ENCODE results near the gene NAGLU. TPM values are rescaled to one million over a fixed set of nuclear protein-coding genes. Genes with fewer than 3 reads are reported as not detected.

Gene NAGLU
- total and polyA plus RNA-seq, 10 of the 15 experiments (the other 5 are each of a cell fraction or from before 2014, with no cell fraction given): 0.23 to 27.5 (median 8.9) TPM

GRCh38 chr17:42502926-42503325, 33.1 kb upstream of the NAGLU start:
- RAD21 ChIA-PET (ENCODE audit: unreplicated experiment): no interaction called here

More at GRCh38 chr17:42502926-42503325, 33.1 kb upstream of the NAGLU start:
- ChIA-PET SMC1A (ENCODE audit: uncharacterized antibody, unreplicated experiment) (interaction anchor here (1.5 kb wide), 1 partner anchor 43 kb away, joined by 3 read pairs; no protein-coding TSS in a partner anchor), CTCF (interaction anchor here (0.9 kb wide), 1 partner anchor 20 kb away, joined by 3 read pairs; no protein-coding TSS in a partner anchor), POLR2A (interaction anchor here (0.6 kb wide), 1 partner anchor 595 kb away, joined by 3 read pairs; no protein-coding TSS in a partner anchor)
- BruUV-seq (replicated peaks): no TSS peak
- Histone ChIP-seq H3K9ac (ENCODE audit: control insufficient read depth, insufficient read depth, low read length) (no peak overlapping the region), H3K79me2 (ENCODE audit: control insufficient read depth, insufficient read depth, low read length) (no peaks in the 10 kb centered on the region), H3K4me3 (no peak overlapping the region), H3K9me3 (replicated peaks; ENCODE audit: control insufficient read depth, insufficient read depth, low read length) (no peaks in the 10 kb centered on the region), H4K20me1 (ENCODE audit: control insufficient read depth, insufficient read depth) (no peaks in the 10 kb centered on the region), H3K27me3 (replicated peaks in 1 of 2; ENCODE audit: control insufficient read depth in 2 of 2, insufficient read depth in 2 of 2, low read length in 1 of 2) (no peaks in the 10 kb centered on the region), H3K27ac (ENCODE audit: control insufficient read depth, insufficient read depth) (no peak overlapping the region), H2AFZ (ENCODE audit: control insufficient read depth, low read depth, low read length) (no peak overlapping the region), H3K4me1 (ENCODE audit: control insufficient read depth, insufficient read depth, low read length) (no peaks in the 10 kb centered on the region), H3K4me2 (ENCODE audit: control insufficient read depth, insufficient read depth) (no peak overlapping the region), H3K36me3 (ENCODE audit: control insufficient read depth in 2 of 2, insufficient read depth in 2 of 2, low read length in 1 of 2) (peaks cover 6 to 25% of the 10 kb centered on the region in 2 experiments)
- intact Hi-C loops (cut with micrococcal nuclease; ENCODE audit: unreplicated experiment) (no loop called here), in situ Hi-C loops (cut with MboI) (no loop called here)
- TF ChIP-seq PML (IDR thresholded peaks at IDR 0.05; ENCODE audit: low read length) (no peak), CEBPZ (IDR thresholded peaks at IDR 0.05; ENCODE audit: low read depth, low read length) (no peak), CBFB (IDR thresholded peaks at IDR 0.05; ENCODE audit: low read depth) (no peak), CBX3 (IDR thresholded peaks at IDR 0.05; ENCODE audit: borderline replicate concordance, low read depth) (no peak), STAT1 (conservative IDR thresholded peaks at IDR 0.05) (no peak), SMAD5 (IDR thresholded peaks at IDR 0.05; ENCODE audit: low read depth) (no peak), SREBF1 (IDR thresholded peaks at IDR 0.05; ENCODE audit: low read length) (no peak), CHD4 (IDR thresholded peaks at IDR 0.05) (no peak), ZZZ3 (IDR thresholded peaks at IDR 0.05; ENCODE audit: control insufficient read depth, insufficient read length, low read depth) (no peak), JUND (IDR thresholded peaks at IDR 0.05; ENCODE audit: low read depth, low read length) (no peak), BACH1 (IDR thresholded peaks at IDR 0.05; ENCODE audit: borderline replicate concordance) (no peak), SMC3 (IDR thresholded peaks at IDR 0.05; ENCODE audit: borderline replicate concordance, low read length) (no peak), MYB (IDR thresholded peaks at IDR 0.05; ENCODE audit: borderline replicate concordance, low read depth, low read length) (no peak)
- ATAC-seq (no peak), FAIRE-seq (no peak), DNase-seq (ENCODE audit: low read depth, low spot score) (no peak)
- WGBS (ENCODE audit: insufficient coverage, insufficient replicate concordance, low lambda C conversion rate, missing lambda C conversion rate): 100% methylated on average over 1 of the region's 1 CpG

Data from GM12878 (cell line).